LNCAP (cell line): ENCODE data around the gene TSHZ1.

Experiments used
- CTCF ChIP-seq: fragments of 450-650 bp; IDR thresholded peaks from 2 replicates; pipeline ENCODE4 v1.5.1; 2017; ENCODE audit warnings: mild to moderate bottlenecking

The TSHZ1 gene

GRCh38 chr18:75210274-75211001 is at the start of gene TSHZ1:
TSS of gene TSHZ1 (plus strand) at chr18:75210797. CDS start at chr18:75211877, 1,080 bp downstream.
- TF ChIP-seq CTCF: no peak

GRCh38 chr18:75161256-75162028 is 49.2 kb upstream of the TSHZ1 start:
- no peak for TF ChIP-seq CTCF

GRCh38 chr18:75162467-75162866 is 48.1 kb upstream of the TSHZ1 start:
- no peak for TF ChIP-seq CTCF

GRCh38 chr18:75162978-75163377 is 47.6 kb upstream of the TSHZ1 start:
- TF ChIP-seq CTCF: no peak

GRCh38 chr18:75163736-75164135 is 46.9 kb upstream of the TSHZ1 start:
- no peak for TF ChIP-seq CTCF

GRCh38 chr18:75164479-75164878 is 46.1 kb upstream of the TSHZ1 start:
- no peak for TF ChIP-seq CTCF

- no peak for TF ChIP-seq CTCF
Measured at GRCh38 chr18:75165926-75166325, 44.7 kb upstream of the TSHZ1 start.
